ENCODE results near the gene RMI2.

RMI2 gene

DNA sequence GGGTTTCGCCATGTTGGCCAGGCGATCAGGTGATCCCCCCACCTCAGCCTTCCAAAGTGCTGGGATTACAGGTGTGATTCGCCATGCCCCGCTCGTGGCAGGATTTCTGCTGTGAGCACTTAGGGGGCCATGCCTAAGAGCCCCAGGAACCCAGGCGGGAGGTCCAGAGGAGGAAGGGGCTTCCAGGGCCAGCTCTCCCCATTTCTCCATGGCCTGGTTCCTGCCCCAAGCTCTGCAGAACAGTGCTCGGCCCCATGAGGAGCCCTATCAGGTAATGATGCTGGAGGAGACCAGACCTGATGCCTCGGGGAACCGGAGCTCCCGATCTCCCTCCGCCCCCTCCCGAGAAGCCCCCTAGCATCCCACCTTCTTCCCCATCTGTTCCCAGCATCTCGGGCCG lies 53.6 kb downstream of the RMI2 start:
- Histone ChIP-seq H3K4me3 (ENCODE audit: low read depth, low read length) (no peak overlapping the region), H3K27me3 (ENCODE audit: control insufficient read depth, insufficient read depth, low read length) (no peaks in the 10 kb centered on the region), H3K9ac (no peak overlapping the region), H3K9me3 (ENCODE audit: control insufficient read depth, low read length) (no peaks in the 10 kb centered on the region), H3K27ac (no peak overlapping the region), H3K79me2 (no peaks in the 10 kb centered on the region), H3K4me2 (ENCODE audit: low read length) (no peak overlapping the region), H2AFZ (no peak overlapping the region), H3K4me1 (no peaks in the 10 kb centered on the region), H3K36me3 (ENCODE audit: control insufficient read depth, insufficient read depth, low read length) (no peaks in the 10 kb centered on the region)
- TF ChIP-seq CTCF (IDR thresholded peaks at IDR 0.05) = no peak

DNA sequence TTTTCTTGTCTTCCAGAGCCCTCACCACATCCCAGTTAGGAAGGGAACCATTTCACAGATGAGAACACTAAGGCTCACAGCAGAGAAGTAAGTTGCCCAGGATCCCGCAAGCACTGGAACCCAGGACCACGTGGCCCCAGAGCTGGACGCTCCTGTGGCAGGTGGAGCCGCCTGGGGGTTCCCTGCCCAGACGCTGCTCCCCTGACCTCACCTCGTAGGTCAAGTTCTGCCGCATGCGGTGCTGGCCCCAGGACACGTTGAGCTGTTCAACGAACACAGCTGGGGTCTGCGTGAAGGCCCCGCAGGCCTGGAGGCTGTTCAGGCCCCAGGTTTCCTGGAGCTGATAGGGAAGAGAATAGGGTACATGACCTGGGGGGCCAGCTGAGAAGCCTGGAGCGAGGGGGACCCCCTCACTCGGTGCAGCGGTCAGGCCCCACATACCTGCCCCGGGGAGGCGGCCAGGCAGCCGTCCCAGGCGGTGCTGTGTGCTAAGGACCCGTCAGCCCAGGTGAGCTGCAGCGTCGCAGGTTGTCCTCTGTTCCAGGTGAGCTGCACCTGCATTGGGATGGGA lies 54.1 kb downstream of the RMI2 start:
- H3K4me3 ChIP-seq (ENCODE audit: low read depth, low read length) = no peak overlapping the region
- no peak overlapping the region for H3K4me2 ChIP-seq (ENCODE audit: low read length)
- no peaks in the 10 kb centered on the region for H3K27me3 ChIP-seq (ENCODE audit: control insufficient read depth, insufficient read depth, low read length)
- H3K36me3 ChIP-seq (ENCODE audit: control insufficient read depth, insufficient read depth, low read length) = no peaks in the 10 kb centered on the region
- no peaks in the 10 kb centered on the region for H3K4me1 ChIP-seq
- TF ChIP-seq CTCF (IDR thresholded peaks at IDR 0.05) = no peak
- H3K79me2 ChIP-seq = no peaks in the 10 kb centered on the region
- no peak overlapping the region for H3K27ac ChIP-seq
- no peak overlapping the region for H3K9ac ChIP-seq
- no peak overlapping the region for H2AFZ ChIP-seq
- no peaks in the 10 kb centered on the region for H3K9me3 ChIP-seq (ENCODE audit: control insufficient read depth, low read length)

DNA sequence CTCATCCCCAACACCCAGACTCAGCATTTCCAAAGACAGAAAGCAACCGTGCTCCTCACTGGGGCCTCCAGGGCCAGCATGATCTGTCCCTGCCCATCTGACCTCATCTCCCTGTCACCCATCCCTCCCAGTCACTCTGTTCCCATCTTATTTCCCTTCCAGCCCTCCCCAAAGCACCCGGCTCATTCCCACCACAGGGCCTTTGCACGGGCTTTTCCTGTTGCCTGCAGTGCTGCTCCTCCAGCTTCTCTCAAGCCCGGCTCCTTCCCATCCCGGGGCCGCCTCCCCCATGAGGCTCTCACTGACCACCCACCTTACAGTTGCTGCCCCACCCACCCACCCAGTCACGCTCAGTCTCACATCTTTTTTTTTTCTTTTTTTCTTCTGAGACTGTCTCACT lies 54.8 kb downstream of the RMI2 start:
- Histone ChIP-seq H3K27me3 (ENCODE audit: control insufficient read depth, insufficient read depth, low read length) (no peaks in the 10 kb centered on the region), H3K27ac (no peak overlapping the region), H2AFZ (no peak overlapping the region), H3K36me3 (ENCODE audit: control insufficient read depth, insufficient read depth, low read length) (no peaks in the 10 kb centered on the region), H3K79me2 (no peaks in the 10 kb centered on the region), H3K4me1 (no peaks in the 10 kb centered on the region), H3K9ac (no peak overlapping the region), H3K4me3 (ENCODE audit: low read depth, low read length) (no peak overlapping the region), H3K4me2 (ENCODE audit: low read length) (no peak overlapping the region), H3K9me3 (ENCODE audit: control insufficient read depth, low read length) (no peaks in the 10 kb centered on the region)
- TF ChIP-seq CTCF (IDR thresholded peaks at IDR 0.05) = no peak

All from parathyroid adenoma (tissue), 2 donors.